ENCODE results near the gene RTN4RL1.
A peak's percentile ranks its signal among the peaks of the same experiment; 100 is the strongest.

RTN4RL1 gene

GRCh38 chr17:1919201-1919600 lies 105.9 kb downstream of the RTN4RL1 start:
- no peak for DNase-seq (ENCODE audit: low spot score)

GRCh38 chr17:1918346-1919162 lies 106.6 kb downstream of the RTN4RL1 start:
- DNase-seq (ENCODE audit: low spot score) = no peak

- no peak for DNase-seq (ENCODE audit: low spot score)
Measured at GRCh38 chr17:1916963-1917715, 108.0 kb downstream of the RTN4RL1 start.

GRCh38 chr17:1916316-1916715 lies 108.8 kb downstream of the RTN4RL1 start:
- no peak for DNase-seq (ENCODE audit: low spot score)

- no peak for DNase-seq (ENCODE audit: low spot score)
Measured at GRCh38 chr17:1915889-1916288, 109.2 kb downstream of the RTN4RL1 start.

- DNase-seq (ENCODE audit: low spot score) = no peak
Measured at GRCh38 chr17:1914661-1915083, 110.5 kb downstream of the RTN4RL1 start.

- DNase-seq (ENCODE audit: low spot score) = no peak
Measured at GRCh38 chr17:1913702-1914101, 111.4 kb downstream of the RTN4RL1 start.

- no peak for DNase-seq (ENCODE audit: low spot score)
Measured at GRCh38 chr17:1912146-1912545, 113.0 kb downstream of the RTN4RL1 start.

GRCh38 chr17:1909985-1910384 lies 115.1 kb downstream of the RTN4RL1 start:
- DNase-seq (ENCODE audit: low spot score) = no peak

GRCh38 chr17:1908699-1909309 lies 116.3 kb downstream of the RTN4RL1 start:
- DNase-seq (ENCODE audit: low spot score) = peak; percentile 62

GRCh38 chr17:1907909-1908698 lies 117.0 kb downstream of the RTN4RL1 start:
- DNase-seq (ENCODE audit: low spot score) = peak; percentile 34

GRCh38 chr17:1907216-1907631 lies 117.9 kb downstream of the RTN4RL1 start:
- DNase-seq (ENCODE audit: low spot score) = no peak

- DNase-seq (ENCODE audit: low spot score) = no peak
Measured at GRCh38 chr17:1906662-1907101, 118.5 kb downstream of the RTN4RL1 start.

GRCh38 chr17:1905190-1905913 lies 119.8 kb downstream of the RTN4RL1 start:
- peak; percentile 29 for DNase-seq (ENCODE audit: low spot score)

GRCh38 chr17:1904273-1905182 lies 120.6 kb downstream of the RTN4RL1 start:
- DNase-seq (ENCODE audit: low spot score) = no peak

- no peak for DNase-seq (ENCODE audit: low spot score)
Measured at GRCh38 chr17:1899403-1900000, 125.6 kb downstream of the RTN4RL1 start.

- DNase-seq (ENCODE audit: low spot score) = no peak
Measured at GRCh38 chr17:1898872-1899271, 126.3 kb downstream of the RTN4RL1 start.

GRCh38 chr17:1898332-1898731 lies 126.8 kb downstream of the RTN4RL1 start:
- no peak for DNase-seq (ENCODE audit: low spot score)

- DNase-seq (ENCODE audit: low spot score) = no peak
Measured at GRCh38 chr17:1897105-1897656, 128.0 kb downstream of the RTN4RL1 start.

All from putamen (tissue), 1 donor.